ENCODE data around the gene CIAO3. TPM values are rescaled to one million over a fixed set of nuclear protein-coding genes. Genes with fewer than 3 reads are reported as not detected.

The CIAO3 gene
- polyA plus RNA-seq, 1 experiment = 14.4 TPM

DNA sequence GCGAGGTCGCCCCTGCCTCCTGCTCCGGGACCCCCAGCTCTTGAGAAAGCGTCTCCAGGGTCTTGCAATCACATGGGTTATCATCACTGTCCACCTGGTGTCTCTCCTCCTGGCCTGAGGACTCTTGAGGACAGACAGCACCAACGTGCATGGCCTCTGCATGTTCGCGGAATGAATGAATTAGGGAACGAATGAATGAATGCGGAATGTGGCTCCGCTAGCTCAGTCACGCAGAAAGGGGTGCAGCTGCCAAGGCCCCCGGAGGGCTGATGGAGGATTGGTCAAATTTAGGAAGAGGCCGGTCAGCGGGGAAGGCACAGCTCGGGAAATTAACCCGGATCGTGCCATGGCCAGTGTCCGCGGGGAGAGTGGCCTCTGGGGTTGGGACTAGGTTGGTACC, 38.5 kb downstream of the CIAO3 start:
- POLR2A ChIA-PET = no interaction called here

DNA sequence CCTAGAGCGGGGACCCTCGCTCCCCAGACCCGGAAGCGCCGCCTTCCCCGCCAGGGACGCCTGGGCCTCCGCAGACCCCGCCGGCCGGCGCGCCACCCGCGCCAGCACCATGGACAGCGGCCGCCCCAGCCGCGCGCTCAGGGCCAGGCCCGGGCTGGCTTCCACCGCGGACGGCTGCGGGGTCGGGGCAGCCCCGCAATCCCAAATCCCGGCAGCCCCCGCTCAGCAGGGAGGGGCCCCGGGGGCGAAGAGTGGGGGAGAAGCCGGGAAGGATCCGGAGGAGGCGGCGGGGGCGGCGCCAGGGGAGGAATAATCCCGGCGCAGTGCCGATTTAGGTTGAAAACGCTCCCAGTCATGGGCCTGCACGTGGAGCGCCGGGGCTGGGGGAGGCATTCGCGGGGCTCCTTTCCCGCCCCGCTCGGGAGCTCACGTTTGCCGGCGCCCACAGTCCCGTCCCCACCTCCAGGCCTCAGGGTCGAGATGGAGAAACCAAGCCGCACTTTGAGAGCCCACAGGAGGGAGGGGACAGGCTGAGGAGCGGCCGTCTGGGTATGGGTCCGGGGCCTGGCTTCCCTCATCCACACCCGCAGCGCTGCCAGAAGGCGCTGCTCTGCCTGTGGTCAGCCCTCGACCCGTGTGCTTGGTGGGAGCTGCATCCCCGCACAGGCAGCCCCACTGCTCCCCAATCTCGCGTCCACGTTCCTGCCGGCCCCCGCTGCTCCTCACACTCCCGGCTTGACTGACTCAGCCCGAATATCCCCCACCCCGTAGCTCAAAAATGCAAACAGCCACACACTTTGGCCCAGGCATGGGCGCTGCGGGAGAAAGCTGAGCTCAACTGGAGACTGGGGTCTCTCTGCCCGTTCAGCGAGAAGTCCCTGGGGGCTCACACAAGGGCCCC, 39.9 kb downstream of the CIAO3 start:
- Histone ChIP-seq H3K4me3 (ENCODE audit: low read depth, low read length) (no peak overlapping the region), H3K27me3 (ENCODE audit: control insufficient read depth, insufficient read depth, low read length) (peaks cover 53% of the 10 kb centered on the region), H3K9me3 (ENCODE audit: control insufficient read depth, insufficient read depth, low read length) (no peaks in the 10 kb centered on the region; the same call in 1 of the 2 replicates), H3K27ac (ENCODE audit: low read depth, low read length) (no peak overlapping the region)
- ChIA-PET POLR2A (interaction anchor here (0.6 kb wide), 1 partner anchor 490 kb away, joined by 3 read pairs; no protein-coding TSS in a partner anchor), CTCF (interaction anchor here (1.2 kb wide), 1 partner anchor 11 kb away, joined by 3 read pairs; no protein-coding TSS in a partner anchor)
- TF ChIP-seq, protein P1, sequence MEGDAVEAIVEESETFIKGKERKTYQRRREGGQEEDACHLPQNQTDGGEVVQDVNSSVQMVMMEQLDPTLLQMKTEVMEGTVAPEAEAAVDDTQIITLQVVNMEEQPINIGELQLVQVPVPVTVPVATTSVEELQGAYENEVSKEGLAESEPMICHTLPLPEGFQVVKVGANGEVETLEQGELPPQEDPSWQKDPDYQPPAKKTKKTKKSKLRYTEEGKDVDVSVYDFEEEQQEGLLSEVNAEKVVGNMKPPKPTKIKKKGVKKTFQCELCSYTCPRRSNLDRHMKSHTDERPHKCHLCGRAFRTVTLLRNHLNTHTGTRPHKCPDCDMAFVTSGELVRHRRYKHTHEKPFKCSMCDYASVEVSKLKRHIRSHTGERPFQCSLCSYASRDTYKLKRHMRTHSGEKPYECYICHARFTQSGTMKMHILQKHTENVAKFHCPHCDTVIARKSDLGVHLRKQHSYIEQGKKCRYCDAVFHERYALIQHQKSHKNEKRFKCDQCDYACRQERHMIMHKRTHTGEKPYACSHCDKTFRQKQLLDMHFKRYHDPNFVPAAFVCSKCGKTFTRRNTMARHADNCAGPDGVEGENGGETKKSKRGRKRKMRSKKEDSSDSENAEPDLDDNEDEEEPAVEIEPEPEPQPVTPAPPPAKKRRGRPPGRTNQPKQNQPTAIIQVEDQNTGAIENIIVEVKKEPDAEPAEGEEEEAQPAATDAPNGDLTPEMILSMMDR (IDR thresholded peaks at IDR 0.05; ENCODE audit: low read depth, low read length) = no peak
- no peak for DNase-seq (ENCODE audit: low read depth, low spot score)

More for the DNA sequence above, 38.5 kb downstream of the CIAO3 start:
- TF ChIP-seq, protein P1 (IDR thresholded peaks at IDR 0.05; ENCODE audit: low read depth, low read length) = no peak
- H3K9me3 ChIP-seq (ENCODE audit: control insufficient read depth, insufficient read depth, low read length) = no peaks in the 10 kb centered on the region; the same call in 1 of the 2 replicates
- no peak overlapping the region for H3K4me3 ChIP-seq (ENCODE audit: low read depth, low read length)
- CTCF ChIA-PET = interaction anchor here (1.2 kb wide), 1 partner anchor 10 kb away, joined by 3 read pairs; no protein-coding TSS in a partner anchor
- H3K27me3 ChIP-seq (ENCODE audit: control insufficient read depth, insufficient read depth, low read length) = peaks cover 65% of the 10 kb centered on the region
- no peak for DNase-seq (ENCODE audit: low read depth, low spot score)
- H3K27ac ChIP-seq (ENCODE audit: low read depth, low read length) = no peak overlapping the region

DNA sequence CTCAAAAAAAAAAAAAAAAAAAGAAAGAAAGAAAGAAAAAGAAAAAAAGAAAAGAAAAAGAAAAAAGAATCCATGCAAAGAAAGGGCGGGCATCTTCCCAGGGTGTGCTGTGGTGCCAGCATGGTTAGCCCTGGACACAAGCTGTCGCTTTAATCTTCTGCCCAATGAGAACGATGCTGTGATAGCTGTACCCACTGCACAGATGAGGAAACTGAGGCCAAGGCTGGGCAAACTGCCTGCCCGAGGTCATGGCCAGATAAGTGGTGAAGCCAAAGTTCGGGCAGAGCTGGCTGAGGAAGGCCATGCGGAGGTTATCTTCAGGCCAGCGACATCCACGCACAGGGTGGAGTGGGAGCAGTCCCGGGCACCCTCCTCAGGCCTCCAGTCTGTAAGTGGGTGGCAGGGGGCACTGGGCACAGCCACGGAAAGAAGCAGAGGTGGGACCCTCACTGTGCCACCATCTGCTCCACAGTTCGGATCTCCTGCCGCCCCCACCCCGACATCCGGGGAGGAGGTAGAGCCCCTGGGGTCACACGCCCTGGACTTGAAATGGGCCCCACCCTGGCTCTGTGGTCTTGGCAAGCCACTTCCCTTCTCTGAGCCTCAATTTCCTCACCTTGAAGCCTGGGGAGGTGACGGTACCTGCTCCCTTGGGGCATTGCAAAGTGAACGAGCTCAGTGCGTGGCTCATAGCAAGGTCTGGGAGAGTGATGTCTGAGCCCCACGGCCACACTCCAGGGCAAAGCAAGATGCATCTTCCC, 41.7 kb downstream of the CIAO3 start:
- Histone ChIP-seq H3K27me3 (ENCODE audit: control insufficient read depth, insufficient read depth, low read length) (peaks cover 57% of the 10 kb centered on the region), H3K27ac (ENCODE audit: low read depth, low read length) (no peak overlapping the region), H3K4me3 (ENCODE audit: low read depth, low read length) (no peak overlapping the region), H3K9me3 (ENCODE audit: control insufficient read depth, insufficient read depth, low read length) (no peaks in the 10 kb centered on the region; the same call in 1 of the 2 replicates)
- no peak for DNase-seq (ENCODE audit: low read depth, low spot score)
- TF ChIP-seq, protein P1 (IDR thresholded peaks at IDR 0.05; ENCODE audit: low read depth, low read length) = no peak
- ChIA-PET POLR2A (interaction anchor here (0.7 kb wide), 2 partner anchors 9 to 20 kb away, joined by 3 read pairs; no protein-coding TSS in a partner anchor), CTCF (no interaction called here)

DNA sequence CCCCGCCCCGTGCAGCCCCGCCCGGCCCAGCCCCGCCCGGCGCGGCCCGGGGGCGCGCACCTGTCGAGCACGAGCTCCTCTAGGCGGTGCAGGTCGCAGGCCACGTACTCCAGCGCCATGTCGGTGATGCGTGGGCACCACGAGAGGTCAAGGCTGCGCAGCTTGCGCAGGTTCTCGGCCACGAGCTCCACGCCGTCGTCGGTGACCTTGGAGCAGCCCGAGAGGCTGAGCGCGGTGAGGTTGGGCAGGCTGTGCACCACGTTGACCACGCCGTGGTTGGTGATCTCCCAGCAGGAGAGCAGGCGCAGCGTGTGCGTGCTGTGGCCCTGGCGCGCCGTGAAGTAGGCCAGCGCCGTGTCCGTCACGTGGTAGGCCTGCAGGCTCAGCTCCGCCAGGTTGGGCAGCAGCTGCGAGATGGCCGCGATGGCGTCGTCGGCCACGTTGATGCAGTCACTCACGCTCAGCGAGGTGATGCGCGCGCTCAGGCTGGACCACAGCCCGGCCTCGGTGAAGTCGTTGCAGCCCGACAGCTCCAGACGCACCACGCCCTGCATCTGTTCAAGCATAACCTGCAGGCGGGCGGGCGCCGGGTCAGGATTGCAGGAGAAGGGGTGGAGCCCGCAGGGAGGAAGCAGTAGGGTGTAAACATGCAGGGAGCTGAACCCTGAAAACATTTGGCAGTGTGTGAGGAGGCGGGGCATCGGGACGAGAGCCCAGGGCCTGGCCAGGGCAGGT, 45.3 kb downstream of the CIAO3 start:
- Histone ChIP-seq H3K4me3 (ENCODE audit: low read depth, low read length) (no peak overlapping the region), H3K27ac (ENCODE audit: low read depth, low read length) (no peak overlapping the region), H3K9me3 (ENCODE audit: control insufficient read depth, insufficient read depth, low read length) (peaks cover 3% of the 10 kb centered on the region; the same call in 1 of the 2 replicates), H3K27me3 (ENCODE audit: control insufficient read depth, insufficient read depth, low read length) (peaks cover 44% of the 10 kb centered on the region)
- ChIA-PET CTCF (interaction anchor here (0.5 kb wide), 1 partner anchor 53 kb away, joined by 6 read pairs; no protein-coding TSS in a partner anchor), POLR2A (no interaction called here)
- no peak for DNase-seq (ENCODE audit: low read depth, low spot score)
- TF ChIP-seq, protein P1 (IDR thresholded peaks at IDR 0.05; ENCODE audit: low read depth, low read length) = no peak
